ENCODE measurements around the gene TMEM156. TPM values are rescaled to one million over a fixed set of nuclear protein-coding genes. Genes with fewer than 3 reads are reported as not detected.

The TMEM156 gene
- total and polyA plus RNA-seq, 5 donors = 0.12 to 0.14 TPM; not detected in 3

DNA sequence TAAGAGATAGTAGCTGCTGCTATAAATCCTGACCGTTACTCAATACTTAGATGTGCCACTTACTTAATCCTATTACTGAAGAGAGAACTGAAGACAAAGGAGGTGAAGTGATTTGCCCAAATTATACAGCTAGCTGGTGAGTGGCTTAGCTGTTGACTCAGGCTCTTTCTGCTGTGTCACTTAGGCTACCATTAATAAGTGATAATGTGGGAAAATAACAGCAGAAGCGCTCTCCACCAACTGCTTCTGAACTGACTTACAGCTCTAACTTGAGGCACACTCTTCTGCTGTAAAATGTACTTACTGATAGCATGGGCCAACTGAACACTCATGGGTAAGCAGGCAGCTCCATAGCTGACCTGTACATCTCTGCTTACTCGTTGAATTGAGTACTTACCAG lies 22.3 kb upstream of the TMEM156 start:
- Histone ChIP-seq H3K4me3 (ENCODE audit: low read length) (no peak overlapping the region), H3K4me1 (ENCODE audit: control insufficient read depth, insufficient read depth, low read length) (peaks cover 3% of the 10 kb centered on the region), H3K27me3 (ENCODE audit: control insufficient read depth, insufficient read depth) (no peaks in the 10 kb centered on the region), H3K9me3 (ENCODE audit: control insufficient read depth, low read length) (no peaks in the 10 kb centered on the region), H3K27ac (ENCODE audit: low read length) (no peak overlapping the region)
- DNase-seq = no peak
- 82% methylated on average over 3 of the region's 3 CpGs for WGBS
- no peak for ATAC-seq
- intact Hi-C loops (cut with DNase I) = no loop called here

DNA sequence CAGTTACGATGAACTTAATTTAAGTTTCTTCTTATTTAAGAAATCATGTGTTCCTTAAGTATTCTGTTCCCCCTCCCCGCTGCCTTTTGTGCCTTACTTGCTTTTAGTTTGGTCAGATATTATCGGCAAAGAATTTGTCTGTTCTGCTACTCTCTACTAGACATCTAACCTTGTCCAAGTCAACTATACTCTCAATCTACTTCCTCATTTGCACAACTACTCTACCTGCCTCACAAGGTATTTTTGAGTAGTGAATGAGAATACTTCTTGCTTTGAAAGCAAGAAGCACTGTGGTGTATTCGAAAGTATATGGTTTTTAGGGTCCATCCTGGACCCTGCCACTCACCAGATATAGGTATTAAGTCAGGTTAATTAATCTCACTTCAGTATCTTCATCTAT lies 21.8 kb upstream of the TMEM156 start:
- DNase-seq (no peak), ATAC-seq (no peak)
- intact Hi-C loops (cut with DNase I) = no loop called here
- H3K27me3 ChIP-seq (ENCODE audit: control insufficient read depth, insufficient read depth) = no peaks in the 10 kb centered on the region
- H3K9me3 ChIP-seq (ENCODE audit: control insufficient read depth, low read length) = no peaks in the 10 kb centered on the region
- H3K4me1 ChIP-seq (ENCODE audit: control insufficient read depth, insufficient read depth, low read length) = peaks cover 5% of the 10 kb centered on the region
- no peak overlapping the region for H3K4me3 ChIP-seq (ENCODE audit: low read length)
- H3K27ac ChIP-seq (ENCODE audit: low read length) = no peak overlapping the region
- 96% methylated on average over 4 of the region's 4 CpGs for WGBS

DNA sequence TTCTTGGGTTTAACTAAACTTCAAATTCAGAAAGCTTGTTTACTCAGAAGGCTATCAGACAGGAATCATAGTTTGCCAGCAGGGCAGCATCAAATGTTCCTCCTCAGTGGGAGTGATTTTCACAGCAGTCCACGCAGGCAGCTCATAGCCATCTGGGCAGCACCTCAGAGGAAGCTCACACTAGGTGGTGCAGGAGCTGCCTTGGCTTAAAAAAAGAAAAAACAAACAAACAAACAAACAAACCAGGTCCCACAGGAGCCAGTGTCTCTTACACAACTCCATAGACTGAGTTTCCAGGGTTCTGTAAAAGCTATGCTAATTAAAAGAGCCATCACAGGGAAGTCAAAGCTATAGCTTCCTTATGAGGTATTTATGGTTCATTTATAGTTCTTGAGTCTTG lies 19.3 kb upstream of the TMEM156 start:
- peaks cover 5% of the 10 kb centered on the region for H3K4me1 ChIP-seq (ENCODE audit: control insufficient read depth, insufficient read depth, low read length)
- intact Hi-C loops (cut with DNase I) = no loop called here

DNA sequence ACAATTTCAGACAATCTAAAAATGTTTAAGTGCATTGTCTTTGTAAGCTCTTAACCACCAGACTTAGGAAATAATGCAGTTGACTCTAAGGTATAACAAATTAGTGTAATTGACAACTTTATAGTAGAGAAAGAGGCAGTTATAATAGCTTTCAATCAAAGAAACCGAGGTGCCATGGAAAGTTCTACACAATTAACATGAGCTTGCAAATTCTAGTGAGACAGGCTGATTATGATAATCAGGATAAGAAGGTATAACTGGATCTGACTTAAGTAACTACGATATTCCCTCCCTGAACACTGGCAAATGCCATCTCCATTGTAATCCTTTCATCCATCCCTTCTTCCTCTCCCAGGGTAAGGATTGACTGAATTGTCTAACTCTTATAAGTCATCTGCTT lies 18.4 kb upstream of the TMEM156 start:
- WGBS = 70% methylated on average over 2 of the region's 2 CpGs
- intact Hi-C loops (cut with DNase I) = no loop called here
- H3K9me3 ChIP-seq (ENCODE audit: control insufficient read depth, low read length) = no peaks in the 10 kb centered on the region
- ATAC-seq = no peak
- H3K27ac ChIP-seq (ENCODE audit: low read length) = no peak overlapping the region
- no peak for DNase-seq
- peaks cover 5% of the 10 kb centered on the region for H3K4me1 ChIP-seq (ENCODE audit: control insufficient read depth, insufficient read depth, low read length)
- no peak overlapping the region for H3K4me3 ChIP-seq (ENCODE audit: low read length)
- no peaks in the 10 kb centered on the region for H3K27me3 ChIP-seq (ENCODE audit: control insufficient read depth, insufficient read depth)

More for the DNA sequence above, 19.3 kb upstream of the TMEM156 start:
- Histone ChIP-seq H3K9me3 (ENCODE audit: control insufficient read depth, low read length) (no peaks in the 10 kb centered on the region), H3K27ac (ENCODE audit: low read length) (no peak overlapping the region), H3K4me3 (ENCODE audit: low read length) (no peak overlapping the region), H3K27me3 (ENCODE audit: control insufficient read depth, insufficient read depth) (no peaks in the 10 kb centered on the region)
- WGBS = 80% methylated on average over 1 of the region's 1 CpG
- no peak for ATAC-seq
- DNase-seq = no peak

DNA sequence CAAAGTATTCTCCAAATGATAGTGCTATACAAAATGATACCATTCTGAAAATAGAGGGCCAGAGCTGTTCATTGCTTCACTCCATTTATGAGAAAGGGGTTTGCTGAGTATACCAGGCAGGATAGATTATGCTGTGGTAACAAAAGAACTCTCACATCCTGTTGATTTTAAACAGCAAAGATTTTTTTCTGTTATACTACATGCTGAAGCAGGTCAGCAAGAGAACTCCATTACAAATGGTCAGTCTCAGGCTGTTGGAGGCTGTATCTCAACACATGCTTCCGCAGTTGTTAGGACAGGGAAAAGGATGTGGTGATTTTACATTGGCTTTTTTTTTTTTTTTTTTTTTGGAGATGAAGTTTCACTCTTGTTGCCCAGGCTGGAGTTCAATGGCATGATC lies 16.1 kb upstream of the TMEM156 start:
- intact Hi-C loops (cut with DNase I) = no loop called here
- 69% methylated on average over 1 of the region's 1 CpG for WGBS
- DNase-seq (no peak), ATAC-seq (no peak)
- H3K9me3 ChIP-seq (ENCODE audit: control insufficient read depth, low read length) = no peaks in the 10 kb centered on the region
- H3K27me3 ChIP-seq (ENCODE audit: control insufficient read depth, insufficient read depth) = no peaks in the 10 kb centered on the region
- peaks cover 1% of the 10 kb centered on the region for H3K4me1 ChIP-seq (ENCODE audit: control insufficient read depth, insufficient read depth, low read length)
- no peak overlapping the region for H3K4me3 ChIP-seq (ENCODE audit: low read length)
- no peak overlapping the region for H3K27ac ChIP-seq (ENCODE audit: low read length)

DNA sequence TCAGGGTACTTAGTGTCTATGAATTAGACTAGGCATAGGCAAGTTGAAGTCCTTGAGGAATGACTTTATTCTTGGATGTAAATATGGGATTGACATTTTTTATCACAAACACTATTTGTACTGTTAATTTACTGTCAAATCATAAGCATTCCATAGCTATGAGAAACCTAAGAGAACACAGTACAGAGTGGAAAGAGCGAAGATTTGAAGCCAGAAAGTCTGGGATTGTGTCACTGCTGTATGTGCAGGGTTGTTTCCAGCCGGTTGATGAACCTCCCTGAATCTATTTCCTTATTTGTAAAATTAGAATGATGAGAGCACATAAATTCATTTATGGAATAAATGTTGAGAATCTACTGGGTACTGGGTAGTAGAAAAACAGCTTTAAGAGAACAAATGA lies 15.5 kb upstream of the TMEM156 start:
- Histone ChIP-seq H3K27me3 (ENCODE audit: control insufficient read depth, insufficient read depth) (no peaks in the 10 kb centered on the region), H3K4me3 (ENCODE audit: low read length) (peak overlapping the region; percentile 13), H3K9me3 (ENCODE audit: control insufficient read depth, low read length) (no peaks in the 10 kb centered on the region), H3K27ac (ENCODE audit: low read length) (no peak overlapping the region), H3K4me1 (ENCODE audit: control insufficient read depth, insufficient read depth, low read length) (peaks cover 1% of the 10 kb centered on the region)
- intact Hi-C loops (cut with DNase I) = no loop called here
- ATAC-seq (no peak), DNase-seq (no peak)
- WGBS = 70% methylated on average over 2 of the region's 2 CpGs

DNA sequence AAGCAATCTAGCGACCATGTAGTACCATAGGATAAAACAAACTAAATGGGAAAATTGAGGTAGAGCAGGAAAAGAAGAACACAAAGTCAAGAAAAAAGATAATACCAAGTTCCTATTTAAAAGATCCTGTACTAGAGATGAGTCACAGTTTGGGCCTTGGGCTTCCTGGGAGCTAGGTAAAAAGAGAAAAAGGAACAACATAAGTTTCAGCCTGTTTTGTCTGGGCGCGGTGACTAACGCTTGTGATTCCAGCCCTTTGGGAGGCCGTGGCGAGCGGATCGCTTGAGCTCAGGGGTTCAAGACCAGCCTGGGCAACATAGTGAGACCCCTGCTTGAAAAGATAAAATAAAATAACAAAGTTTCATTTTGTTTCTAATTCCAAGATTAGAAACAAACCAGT lies 14.0 kb upstream of the TMEM156 start:
- peaks cover 1% of the 10 kb centered on the region for H3K4me1 ChIP-seq (ENCODE audit: control insufficient read depth, insufficient read depth, low read length)

DNA sequence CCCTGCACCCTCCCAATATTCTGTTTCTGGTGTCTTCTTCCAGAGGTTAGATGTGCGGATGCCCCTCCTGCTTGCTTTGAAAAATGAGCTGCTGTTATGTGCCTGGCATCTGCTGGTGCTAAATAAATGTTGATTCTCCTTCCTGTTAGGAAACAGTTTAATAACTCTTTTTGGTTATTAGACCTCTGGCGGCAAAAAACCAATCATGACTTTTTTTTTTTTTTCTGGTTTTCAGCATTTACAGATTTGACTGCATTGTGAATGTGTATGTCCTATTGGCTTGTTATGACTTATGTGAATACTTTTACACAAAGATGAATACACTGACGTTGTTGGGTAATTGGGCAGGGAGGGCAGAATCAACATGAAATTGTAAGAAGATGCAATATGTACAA lies 13.6 kb upstream of the TMEM156 start:
- Histone ChIP-seq H3K27ac (ENCODE audit: low read length) (no peak overlapping the region), H3K4me3 (ENCODE audit: low read length) (peak overlapping the region; percentile 100), H3K4me1 (ENCODE audit: control insufficient read depth, insufficient read depth, low read length) (peaks cover 1% of the 10 kb centered on the region), H3K27me3 (ENCODE audit: control insufficient read depth, insufficient read depth) (no peaks in the 10 kb centered on the region), H3K9me3 (ENCODE audit: control insufficient read depth, low read length) (no peaks in the 10 kb centered on the region)
- ATAC-seq (no peak), DNase-seq (no peak)
- 41% methylated on average over 3 of the region's 3 CpGs for WGBS
- intact Hi-C loops (cut with DNase I) = no loop called here

More for the DNA sequence above, 14.0 kb upstream of the TMEM156 start:
- DNase-seq (peak in 1 of 3 donors; percentile 61), ATAC-seq (no peak)
- H3K9me3 ChIP-seq (ENCODE audit: control insufficient read depth, low read length) = no peaks in the 10 kb centered on the region
- 76% methylated on average over 8 of the region's 8 CpGs for WGBS
- peak overlapping the region; percentile 100 for H3K4me3 ChIP-seq (ENCODE audit: low read length)
- H3K27me3 ChIP-seq (ENCODE audit: control insufficient read depth, insufficient read depth) = no peaks in the 10 kb centered on the region
- intact Hi-C loops (cut with DNase I) = no loop called here
- H3K27ac ChIP-seq (ENCODE audit: low read length) = no peak overlapping the region

DNA sequence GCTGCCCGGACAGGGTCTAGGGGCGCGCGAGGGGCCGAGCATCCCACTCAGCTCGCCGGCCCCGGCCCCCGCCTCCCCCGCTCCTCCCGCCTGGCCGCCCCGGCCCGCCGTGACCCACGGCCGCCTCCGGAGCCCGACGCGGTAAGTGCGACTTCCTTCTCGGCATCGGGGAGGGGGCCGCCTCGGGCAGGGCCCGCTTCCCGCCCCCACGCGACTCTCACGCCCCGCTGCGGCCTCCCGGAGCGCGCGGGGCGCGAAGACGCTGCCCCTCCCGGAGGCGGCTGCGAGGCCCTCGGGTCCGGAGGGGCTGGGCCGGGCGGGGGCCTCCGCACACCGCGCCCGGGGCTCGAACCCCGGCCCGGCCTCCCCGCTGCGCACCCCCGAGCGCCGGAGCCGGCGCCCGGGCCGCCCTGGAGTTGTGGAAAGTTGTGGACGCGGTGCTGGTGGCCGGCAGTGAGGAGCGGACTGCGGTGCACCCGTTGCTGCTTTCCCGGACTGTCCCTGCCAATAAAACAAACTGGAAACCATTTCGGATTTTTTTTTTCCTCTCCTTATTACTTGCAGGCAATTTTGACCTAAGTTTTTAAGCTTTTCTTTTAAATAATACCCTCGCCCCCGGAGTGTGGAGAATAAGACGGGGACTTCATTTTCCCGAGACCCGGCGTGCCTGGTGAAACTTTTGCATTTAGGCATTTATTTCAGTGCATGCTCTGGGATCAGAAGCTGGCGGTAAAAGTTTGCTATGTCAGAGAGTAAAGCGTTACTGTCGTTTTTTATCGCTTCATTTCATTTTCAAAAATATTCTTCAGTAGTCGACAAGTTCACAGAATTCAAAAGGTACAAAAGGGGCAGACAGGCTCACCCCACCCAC lies 13.0 kb upstream of the TMEM156 start:
- intact Hi-C loops (cut with DNase I) = no loop called here
- H3K4me3 ChIP-seq (ENCODE audit: low read length) = peak overlapping the region; percentile 100
- peak; percentile 41 to 57 for ATAC-seq
- H3K9me3 ChIP-seq (ENCODE audit: control insufficient read depth, low read length) = no peaks in the 10 kb centered on the region
- under 1% methylated on average over 82 of the region's 82 CpGs for WGBS
- DNase-seq = peak; percentile 39 to 81 (median 72)
- H3K27ac ChIP-seq (ENCODE audit: low read length) = peak overlapping the region; percentile 60
- peaks cover 1% of the 10 kb centered on the region for H3K4me1 ChIP-seq (ENCODE audit: control insufficient read depth, insufficient read depth, low read length)
- no peaks in the 10 kb centered on the region for H3K27me3 ChIP-seq (ENCODE audit: control insufficient read depth, insufficient read depth)

DNA sequence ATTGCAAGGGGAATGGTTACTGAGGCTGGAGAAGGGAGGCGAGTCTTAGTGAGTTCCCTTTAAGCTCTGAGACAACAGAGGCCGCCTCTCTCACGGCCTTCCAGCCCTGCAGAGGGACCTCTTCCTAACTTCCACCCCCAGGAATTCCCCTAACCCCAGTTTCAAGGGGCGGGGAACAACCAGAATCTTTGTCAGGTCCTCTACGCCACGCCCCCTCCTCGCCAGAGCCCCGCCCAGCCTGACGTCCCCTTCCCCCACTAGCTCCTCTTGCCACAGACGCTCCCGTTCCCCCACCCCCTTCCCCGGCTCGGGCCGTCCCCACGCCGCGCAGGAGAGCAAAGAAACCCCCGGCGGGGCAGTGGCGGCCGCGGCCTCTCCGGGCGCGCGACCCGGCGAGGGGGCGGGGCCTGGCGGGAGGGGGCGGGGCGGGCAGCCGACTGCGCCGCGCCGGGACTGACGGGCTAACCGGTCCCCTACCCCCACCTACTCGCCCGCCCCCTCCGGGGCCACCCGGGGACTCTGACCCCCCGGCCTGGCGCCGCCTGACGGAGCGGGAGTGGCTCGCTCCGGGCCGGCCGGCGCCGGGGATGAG lies 12.3 kb upstream of the TMEM156 start:
- no peaks in the 10 kb centered on the region for H3K9me3 ChIP-seq (ENCODE audit: control insufficient read depth, low read length)
- intact Hi-C loops (cut with DNase I) = no loop called here
- no peaks in the 10 kb centered on the region for H3K27me3 ChIP-seq (ENCODE audit: control insufficient read depth, insufficient read depth)
- WGBS = under 1% methylated on average over 53 of the region's 54 CpGs
- H3K4me1 ChIP-seq (ENCODE audit: control insufficient read depth, insufficient read depth, low read length) = peaks cover 1% of the 10 kb centered on the region
- ATAC-seq (peak; percentile 94 to 95), DNase-seq (peak; percentile 93 to 97 (median 97))
- H3K27ac ChIP-seq (ENCODE audit: low read length) = peak overlapping the region; percentile 70
- H3K4me3 ChIP-seq (ENCODE audit: low read length) = peak overlapping the region; percentile 100

DNA sequence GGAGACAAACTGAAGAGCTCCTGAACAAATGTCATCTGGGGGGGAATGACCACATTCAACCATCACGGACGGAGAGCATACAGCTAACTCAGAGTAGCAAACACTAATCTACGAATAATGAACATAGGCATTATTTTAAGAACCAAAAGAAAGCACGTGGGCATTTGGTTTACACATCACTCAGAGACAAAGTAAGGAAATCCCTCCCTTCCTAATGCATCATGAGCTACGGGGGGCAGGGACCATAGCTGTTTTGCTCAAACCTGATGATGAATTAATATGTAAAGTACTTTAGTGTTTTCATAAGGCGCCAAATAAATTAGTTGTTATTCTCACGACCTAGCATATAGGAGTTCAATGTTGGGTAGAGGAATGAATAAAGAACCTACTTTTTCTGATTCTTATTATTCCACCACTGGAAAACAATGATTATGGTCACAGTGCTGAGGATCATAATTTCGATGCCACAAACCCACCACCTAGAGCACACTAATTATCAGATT lies 11.7 kb upstream of the TMEM156 start:
- ATAC-seq = peak in 1 of 2 donors; percentile 57
- Histone ChIP-seq H3K4me1 (ENCODE audit: control insufficient read depth, insufficient read depth, low read length) (no peaks in the 10 kb centered on the region), H3K27ac (ENCODE audit: low read length) (peak overlapping the region; percentile 70), H3K9me3 (ENCODE audit: control insufficient read depth, low read length) (no peaks in the 10 kb centered on the region), H3K4me3 (ENCODE audit: low read length) (peak overlapping the region; percentile 100), H3K27me3 (ENCODE audit: control insufficient read depth, insufficient read depth) (no peaks in the 10 kb centered on the region)
- 12% methylated on average over 8 of the region's 8 CpGs for WGBS
- intact Hi-C loops (cut with DNase I) = no loop called here
- DNase-seq = no peak

Measured in right cardiac atrium (tissue), 5 donors.